HepG2 (cell line): ENCODE data around the gene ATP2C2. TPM values are rescaled to one million over a fixed set of nuclear protein-coding genes. Genes with fewer than 3 reads are reported as not detected.
A peak's percentile ranks its signal among the peaks of the same experiment; 100 is the strongest.

Source experiments
- ATAD3A ChIP-seq: sonication (generic); formaldehyde crosslinking; IDR thresholded peaks from 2 replicates; pipeline ENCODE4 v1.4.0; 2020; ENCODE audit warnings: missing genetic modification reagents
- GABPB1 ChIP-seq: IDR thresholded peaks from 2 replicates; pipeline ENCODE4 v1.6.1; 2016; ENCODE audit warnings: mild to moderate bottlenecking, missing genetic modification reagents, moderate library complexity, missing compliant biosample characterization
- HNRNPL ChIP-seq: fragments of 200-400 bp; formaldehyde crosslinking; IDR thresholded peaks from 2 replicates; pipeline ENCODE4 v1.6.1; 2017; ENCODE audit warnings: mild to moderate bottlenecking, low read depth, low read length
- NFE2L2 ChIP-seq: fragments of 150-350 bp; IDR thresholded peaks from 2 replicates; pipeline ENCODE4 v1.6.1; 2014; ENCODE audit warnings: low read length
- RARG ChIP-seq: sonication (generic); formaldehyde crosslinking; IDR thresholded peaks from 2 replicates; pipeline ENCODE4 v1.4.0; 2020; ENCODE audit warnings: low read depth, mild to moderate bottlenecking, missing genetic modification reagents
- SALL2 ChIP-seq: sonication (generic); formaldehyde crosslinking; IDR thresholded peaks from 2 replicates; pipeline ENCODE4 v1.8.1; 2023; ENCODE audit warnings: mild to moderate bottlenecking, missing genetic modification reagents, inconsistent platforms
- SMAD1 ChIP-seq: sonication (generic); formaldehyde crosslinking; IDR thresholded peaks from 2 replicates; pipeline ENCODE4 v1.4.0; 2020; ENCODE audit warnings: missing genetic modification reagents, low read depth, mild to moderate bottlenecking, borderline replicate concordance
- SPEN ChIP-seq: sonication (generic); formaldehyde crosslinking; IDR thresholded peaks from 2 replicates; pipeline ENCODE4 v1.5.1; 2020; ENCODE audit warnings: low read depth, mild to moderate bottlenecking, missing genetic modification reagents
- TSC22D2 ChIP-seq: sonication (generic); formaldehyde crosslinking; IDR thresholded peaks from 2 replicates; pipeline ENCODE4 v1.5.1; 2020; ENCODE audit warnings: missing genetic modification reagents, mild to moderate bottlenecking, borderline replicate concordance
- YY1 ChIP-seq: IDR thresholded peaks from 2 replicates; pipeline ENCODE4 v1.6.1; 2011; ENCODE audit warnings: low read length, low read depth, moderate library complexity, mild to moderate bottlenecking; ENCODE audit not compliant: insufficient read depth, insufficient replicate concordance
- ZNF253 ChIP-seq: sonication (generic); formaldehyde crosslinking; IDR thresholded peaks from 2 replicates; pipeline ENCODE4 v1.8.0; 2022; ENCODE audit warnings: mild to moderate bottlenecking, missing genetic modification reagents, borderline replicate concordance
- polyA plus RNA-seq, 8 experiments: library from polyadenylated mRNA; depleted of rRNA in 3 of 8; stranded (reverse) in 7 of 8; unstranded in 1 of 8; fragments of >200 nt; fragmentation: Illumina TruSeq in 4 of 8; extraction: Trizol in 4 of 8; gene quantifications; 2 replicates each; pipeline versions ENCODE4 v1.2.1 to v1.2.3, GENCODE V29; 2011 to 2016; ENCODE audit warnings: low read depth in 4 of 8, missing spikeins in 1 of 8, mixed read lengths in 1 of 8; ENCODE audit not compliant: insufficient read depth in 1 of 8
- total RNA-seq, 5 experiments: library from RNA; depleted of rRNA; stranded (reverse); fragments of >200 nt; fragmentation: Illumina TruSeq; extraction: Trizol; gene quantifications; 2 replicates each; pipeline ENCODE4 v1.2.3, GENCODE V29; 2016; ENCODE audit warnings: low read depth in 1 of 5
- TF ChIP-seq, protein P1 (sequence below): sonication (generic); formaldehyde crosslinking; IDR thresholded peaks from 2 replicates; pipeline ENCODE4 v1.4.0; 2020; ENCODE audit warnings: missing genetic modification reagents, borderline replicate concordance
- TF ChIP-seq, protein P2 (sequence below): sonication (generic); formaldehyde crosslinking; IDR thresholded peaks from 2 replicates; pipeline ENCODE4 v1.5.1; 2020; ENCODE audit warnings: mild to moderate bottlenecking, missing genetic modification reagents, borderline replicate concordance
- TF ChIP-seq, protein P3 (sequence below): sonication (generic); formaldehyde crosslinking; IDR thresholded peaks from 2 replicates; pipeline ENCODE4 v1.4.0; 2020; ENCODE audit warnings: missing genetic modification reagents
- TF ChIP-seq, protein P4 (sequence below): sonication (generic); formaldehyde crosslinking; IDR thresholded peaks from 2 replicates; pipeline ENCODE4 v1.8.1; 2023; ENCODE audit warnings: mild to moderate bottlenecking, missing genetic modification reagents

Gene ATP2C2
- total and polyA plus RNA-seq, 2 of the 13 experiments (the other 11 are each of a cell fraction or from before 2014, with no cell fraction given): 0.07 TPM; not detected in 1

DNA sequence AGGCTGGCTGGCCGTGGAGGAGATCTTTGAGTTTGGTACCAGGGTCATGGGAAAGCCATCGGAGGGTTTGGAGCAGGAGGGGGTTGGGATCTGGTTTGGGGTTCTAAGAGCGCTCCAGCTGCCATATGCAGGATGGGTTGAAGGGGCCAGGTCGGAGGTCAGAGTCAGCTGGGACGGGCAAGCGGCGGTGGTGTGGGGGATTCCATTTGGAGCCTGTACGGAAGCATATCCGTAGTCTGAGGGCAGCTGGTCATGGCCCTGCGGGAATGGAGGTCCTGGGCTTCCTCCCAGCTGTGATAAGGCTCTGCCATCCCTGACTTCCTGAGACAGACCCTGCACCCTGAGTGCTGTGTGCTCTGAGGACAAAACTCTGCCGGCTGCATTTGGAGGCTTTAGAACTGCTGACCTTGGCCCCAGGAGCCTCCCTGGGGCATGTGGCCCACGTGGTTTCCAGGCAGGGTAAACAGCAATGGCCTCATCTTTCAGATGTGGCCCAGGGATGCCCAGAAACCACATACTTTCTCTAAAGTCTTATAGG lies 46.5 kb downstream of the ATP2C2 start (continued):
- TF ChIP-seq, protein P1, sequence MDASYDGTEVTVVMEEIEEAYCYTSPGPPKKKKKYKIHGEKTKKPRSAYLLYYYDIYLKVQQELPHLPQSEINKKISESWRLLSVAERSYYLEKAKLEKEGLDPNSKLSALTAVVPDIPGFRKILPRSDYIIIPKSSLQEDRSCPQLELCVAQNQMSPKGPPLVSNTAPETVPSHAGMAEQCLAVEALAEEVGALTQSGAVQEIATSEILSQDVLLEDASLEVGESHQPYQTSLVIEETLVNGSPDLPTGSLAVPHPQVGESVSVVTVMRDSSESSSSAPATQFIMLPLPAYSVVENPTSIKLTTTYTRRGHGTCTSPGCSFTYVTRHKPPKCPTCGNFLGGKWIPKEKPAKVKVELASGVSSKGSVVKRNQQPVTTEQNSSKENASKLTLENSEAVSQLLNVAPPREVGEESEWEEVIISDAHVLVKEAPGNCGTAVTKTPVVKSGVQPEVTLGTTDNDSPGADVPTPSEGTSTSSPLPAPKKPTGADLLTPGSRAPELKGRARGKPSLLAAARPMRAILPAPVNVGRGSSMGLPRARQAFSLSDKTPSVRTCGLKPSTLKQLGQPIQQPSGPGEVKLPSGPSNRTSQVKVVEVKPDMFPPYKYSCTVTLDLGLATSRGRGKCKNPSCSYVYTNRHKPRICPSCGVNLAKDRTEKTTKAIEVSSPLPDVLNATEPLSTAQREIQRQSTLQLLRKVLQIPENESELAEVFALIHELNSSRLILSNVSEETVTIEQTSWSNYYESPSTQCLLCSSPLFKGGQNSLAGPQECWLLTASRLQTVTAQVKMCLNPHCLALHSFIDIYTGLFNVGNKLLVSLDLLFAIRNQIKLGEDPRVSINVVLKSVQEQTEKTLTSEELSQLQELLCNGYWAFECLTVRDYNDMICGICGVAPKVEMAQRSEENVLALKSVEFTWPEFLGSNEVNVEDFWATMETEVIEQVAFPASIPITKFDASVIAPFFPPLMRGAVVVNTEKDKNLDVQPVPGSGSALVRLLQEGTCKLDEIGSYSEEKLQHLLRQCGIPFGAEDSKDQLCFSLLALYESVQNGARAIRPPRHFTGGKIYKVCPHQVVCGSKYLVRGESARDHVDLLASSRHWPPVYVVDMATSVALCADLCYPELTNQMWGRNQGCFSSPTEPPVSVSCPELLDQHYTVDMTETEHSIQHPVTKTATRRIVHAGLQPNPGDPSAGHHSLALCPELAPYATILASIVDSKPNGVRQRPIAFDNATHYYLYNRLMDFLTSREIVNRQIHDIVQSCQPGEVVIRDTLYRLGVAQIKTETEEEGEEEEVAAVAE (CRISPR knock-in tag): 0 out of 2 replicates have a peak, but pooled peaks have one; percentile 57
- TF ChIP-seq SALL2 (CRISPR knock-in tag) (0 out of 2 replicates have a peak, but pooled peaks have one; percentile 33), HNRNPL (no peak), SPEN (peak; percentile 68), NFE2L2 (no peak), TSC22D2 (CRISPR knock-in tag) (no peak), GABPB1 (CRISPR knock-in tag) (peak; percentile 62), ATAD3A (CRISPR knock-in tag) (no peak), SMAD1 (CRISPR knock-in tag) (0 out of 2 replicates have a peak, but pooled peaks have one; percentile 70), YY1 (peak; percentile 78), RARG (CRISPR knock-in tag) (no peak), ZNF253 (CRISPR knock-in tag) (no peak)
- TF ChIP-seq, protein P2, sequence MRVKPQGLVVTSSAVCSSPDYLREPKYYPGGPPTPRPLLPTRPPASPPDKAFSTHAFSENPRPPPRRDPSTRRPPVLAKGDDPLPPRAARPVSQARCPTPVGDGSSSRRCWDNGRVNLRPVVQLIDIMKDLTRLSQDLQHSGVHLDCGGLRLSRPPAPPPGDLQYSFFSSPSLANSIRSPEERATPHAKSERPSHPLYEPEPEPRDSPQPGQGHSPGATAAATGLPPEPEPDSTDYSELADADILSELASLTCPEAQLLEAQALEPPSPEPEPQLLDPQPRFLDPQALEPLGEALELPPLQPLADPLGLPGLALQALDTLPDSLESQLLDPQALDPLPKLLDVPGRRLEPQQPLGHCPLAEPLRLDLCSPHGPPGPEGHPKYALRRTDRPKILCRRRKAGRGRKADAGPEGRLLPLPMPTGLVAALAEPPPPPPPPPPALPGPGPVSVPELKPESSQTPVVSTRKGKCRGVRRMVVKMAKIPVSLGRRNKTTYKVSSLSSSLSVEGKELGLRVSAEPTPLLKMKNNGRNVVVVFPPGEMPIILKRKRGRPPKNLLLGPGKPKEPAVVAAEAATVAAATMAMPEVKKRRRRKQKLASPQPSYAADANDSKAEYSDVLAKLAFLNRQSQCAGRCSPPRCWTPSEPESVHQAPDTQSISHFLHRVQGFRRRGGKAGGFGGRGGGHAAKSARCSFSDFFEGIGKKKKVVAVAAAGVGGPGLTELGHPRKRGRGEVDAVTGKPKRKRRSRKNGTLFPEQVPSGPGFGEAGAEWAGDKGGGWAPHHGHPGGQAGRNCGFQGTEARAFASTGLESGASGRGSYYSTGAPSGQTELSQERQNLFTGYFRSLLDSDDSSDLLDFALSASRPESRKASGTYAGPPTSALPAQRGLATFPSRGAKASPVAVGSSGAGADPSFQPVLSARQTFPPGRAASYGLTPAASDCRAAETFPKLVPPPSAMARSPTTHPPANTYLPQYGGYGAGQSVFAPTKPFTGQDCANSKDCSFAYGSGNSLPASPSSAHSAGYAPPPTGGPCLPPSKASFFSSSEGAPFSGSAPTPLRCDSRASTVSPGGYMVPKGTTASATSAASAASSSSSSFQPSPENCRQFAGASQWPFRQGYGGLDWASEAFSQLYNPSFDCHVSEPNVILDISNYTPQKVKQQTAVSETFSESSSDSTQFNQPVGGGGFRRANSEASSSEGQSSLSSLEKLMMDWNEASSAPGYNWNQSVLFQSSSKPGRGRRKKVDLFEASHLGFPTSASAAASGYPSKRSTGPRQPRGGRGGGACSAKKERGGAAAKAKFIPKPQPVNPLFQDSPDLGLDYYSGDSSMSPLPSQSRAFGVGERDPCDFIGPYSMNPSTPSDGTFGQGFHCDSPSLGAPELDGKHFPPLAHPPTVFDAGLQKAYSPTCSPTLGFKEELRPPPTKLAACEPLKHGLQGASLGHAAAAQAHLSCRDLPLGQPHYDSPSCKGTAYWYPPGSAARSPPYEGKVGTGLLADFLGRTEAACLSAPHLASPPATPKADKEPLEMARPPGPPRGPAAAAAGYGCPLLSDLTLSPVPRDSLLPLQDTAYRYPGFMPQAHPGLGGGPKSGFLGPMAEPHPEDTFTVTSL: peak; percentile 91
- TF ChIP-seq, protein P3, sequence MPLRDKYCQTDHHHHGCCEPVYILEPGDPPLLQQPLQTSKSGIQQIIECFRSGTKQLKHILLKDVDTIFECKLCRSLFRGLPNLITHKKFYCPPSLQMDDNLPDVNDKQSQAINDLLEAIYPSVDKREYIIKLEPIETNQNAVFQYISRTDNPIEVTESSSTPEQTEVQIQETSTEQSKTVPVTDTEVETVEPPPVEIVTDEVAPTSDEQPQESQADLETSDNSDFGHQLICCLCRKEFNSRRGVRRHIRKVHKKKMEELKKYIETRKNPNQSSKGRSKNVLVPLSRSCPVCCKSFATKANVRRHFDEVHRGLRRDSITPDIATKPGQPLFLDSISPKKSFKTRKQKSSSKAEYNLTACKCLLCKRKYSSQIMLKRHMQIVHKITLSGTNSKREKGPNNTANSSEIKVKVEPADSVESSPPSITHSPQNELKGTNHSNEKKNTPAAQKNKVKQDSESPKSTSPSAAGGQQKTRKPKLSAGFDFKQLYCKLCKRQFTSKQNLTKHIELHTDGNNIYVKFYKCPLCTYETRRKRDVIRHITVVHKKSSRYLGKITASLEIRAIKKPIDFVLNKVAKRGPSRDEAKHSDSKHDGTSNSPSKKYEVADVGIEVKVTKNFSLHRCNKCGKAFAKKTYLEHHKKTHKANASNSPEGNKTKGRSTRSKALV (CRISPR knock-in tag): peak; percentile 65; the same call in 1 of the 2 replicates
- TF ChIP-seq, protein P4, sequence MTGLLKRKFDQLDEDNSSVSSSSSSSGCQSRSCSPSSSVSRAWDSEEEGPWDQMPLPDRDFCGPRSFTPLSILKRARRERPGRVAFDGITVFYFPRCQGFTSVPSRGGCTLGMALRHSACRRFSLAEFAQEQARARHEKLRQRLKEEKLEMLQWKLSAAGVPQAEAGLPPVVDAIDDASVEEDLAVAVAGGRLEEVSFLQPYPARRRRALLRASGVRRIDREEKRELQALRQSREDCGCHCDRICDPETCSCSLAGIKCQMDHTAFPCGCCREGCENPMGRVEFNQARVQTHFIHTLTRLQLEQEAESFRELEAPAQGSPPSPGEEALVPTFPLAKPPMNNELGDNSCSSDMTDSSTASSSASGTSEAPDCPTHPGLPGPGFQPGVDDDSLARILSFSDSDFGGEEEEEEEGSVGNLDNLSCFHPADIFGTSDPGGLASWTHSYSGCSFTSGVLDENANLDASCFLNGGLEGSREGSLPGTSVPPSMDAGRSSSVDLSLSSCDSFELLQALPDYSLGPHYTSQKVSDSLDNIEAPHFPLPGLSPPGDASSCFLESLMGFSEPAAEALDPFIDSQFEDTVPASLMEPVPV (CRISPR knock-in tag): 0 out of 2 replicates have a peak, but pooled peaks have one; percentile 51
